ENCODE results near the gene ALKBH2. TPM values are rescaled to one million over a fixed set of nuclear protein-coding genes. Genes with fewer than 3 reads are reported as not detected.

Gene ALKBH2
- total and polyA plus RNA-seq, 2 experiments from 2014 or later, result 16.4 to 35.9 TPM

DNA sequence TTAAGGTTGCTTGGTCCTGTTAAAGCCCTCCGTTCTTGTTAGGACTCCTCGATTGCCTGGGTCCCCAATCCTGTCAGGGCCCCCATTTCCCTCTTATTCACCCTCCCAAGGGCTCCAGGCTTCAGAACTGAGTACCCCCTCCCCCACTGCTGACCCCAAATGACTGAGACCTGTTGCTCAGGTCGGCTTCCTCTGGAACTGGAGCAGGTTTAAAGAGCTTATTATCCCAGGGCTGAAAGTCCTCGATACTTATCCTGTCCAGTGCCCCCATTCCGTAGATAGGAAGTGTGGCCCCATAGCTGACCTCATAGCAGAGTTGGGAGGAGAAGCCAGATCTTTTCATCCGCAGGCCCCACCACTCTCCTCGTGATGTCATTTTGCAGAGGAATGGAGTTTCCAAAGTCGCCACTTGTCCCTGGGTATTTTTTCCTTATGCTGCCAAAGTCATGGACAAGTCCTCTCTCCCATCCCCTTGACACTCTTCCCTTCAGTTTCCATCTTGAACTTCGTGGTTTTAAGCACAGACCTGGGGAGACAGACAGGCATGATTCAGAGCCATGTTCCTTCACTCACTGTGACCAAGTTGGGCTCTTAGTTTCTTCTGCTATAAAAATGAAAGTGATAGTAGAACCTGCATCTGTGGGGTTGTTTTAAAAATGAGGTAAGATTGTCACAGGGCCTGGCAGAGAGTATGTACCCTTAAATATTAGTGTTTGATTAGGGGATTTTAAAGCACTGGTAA lies 39.7 kb downstream of the ALKBH2 start:
- TF ChIP-seq EZH2phosphoT487 (IDR thresholded peaks at IDR 0.05; ENCODE audit: unreplicated experiment) (no peak), STAT1 (IDR thresholded peaks at IDR 0.05; ENCODE audit: unreplicated experiment) (no peak), JUNB (IDR thresholded peaks at IDR 0.05; ENCODE audit: unreplicated experiment) (no peak)
- TF ChIP-seq, protein P1, sequence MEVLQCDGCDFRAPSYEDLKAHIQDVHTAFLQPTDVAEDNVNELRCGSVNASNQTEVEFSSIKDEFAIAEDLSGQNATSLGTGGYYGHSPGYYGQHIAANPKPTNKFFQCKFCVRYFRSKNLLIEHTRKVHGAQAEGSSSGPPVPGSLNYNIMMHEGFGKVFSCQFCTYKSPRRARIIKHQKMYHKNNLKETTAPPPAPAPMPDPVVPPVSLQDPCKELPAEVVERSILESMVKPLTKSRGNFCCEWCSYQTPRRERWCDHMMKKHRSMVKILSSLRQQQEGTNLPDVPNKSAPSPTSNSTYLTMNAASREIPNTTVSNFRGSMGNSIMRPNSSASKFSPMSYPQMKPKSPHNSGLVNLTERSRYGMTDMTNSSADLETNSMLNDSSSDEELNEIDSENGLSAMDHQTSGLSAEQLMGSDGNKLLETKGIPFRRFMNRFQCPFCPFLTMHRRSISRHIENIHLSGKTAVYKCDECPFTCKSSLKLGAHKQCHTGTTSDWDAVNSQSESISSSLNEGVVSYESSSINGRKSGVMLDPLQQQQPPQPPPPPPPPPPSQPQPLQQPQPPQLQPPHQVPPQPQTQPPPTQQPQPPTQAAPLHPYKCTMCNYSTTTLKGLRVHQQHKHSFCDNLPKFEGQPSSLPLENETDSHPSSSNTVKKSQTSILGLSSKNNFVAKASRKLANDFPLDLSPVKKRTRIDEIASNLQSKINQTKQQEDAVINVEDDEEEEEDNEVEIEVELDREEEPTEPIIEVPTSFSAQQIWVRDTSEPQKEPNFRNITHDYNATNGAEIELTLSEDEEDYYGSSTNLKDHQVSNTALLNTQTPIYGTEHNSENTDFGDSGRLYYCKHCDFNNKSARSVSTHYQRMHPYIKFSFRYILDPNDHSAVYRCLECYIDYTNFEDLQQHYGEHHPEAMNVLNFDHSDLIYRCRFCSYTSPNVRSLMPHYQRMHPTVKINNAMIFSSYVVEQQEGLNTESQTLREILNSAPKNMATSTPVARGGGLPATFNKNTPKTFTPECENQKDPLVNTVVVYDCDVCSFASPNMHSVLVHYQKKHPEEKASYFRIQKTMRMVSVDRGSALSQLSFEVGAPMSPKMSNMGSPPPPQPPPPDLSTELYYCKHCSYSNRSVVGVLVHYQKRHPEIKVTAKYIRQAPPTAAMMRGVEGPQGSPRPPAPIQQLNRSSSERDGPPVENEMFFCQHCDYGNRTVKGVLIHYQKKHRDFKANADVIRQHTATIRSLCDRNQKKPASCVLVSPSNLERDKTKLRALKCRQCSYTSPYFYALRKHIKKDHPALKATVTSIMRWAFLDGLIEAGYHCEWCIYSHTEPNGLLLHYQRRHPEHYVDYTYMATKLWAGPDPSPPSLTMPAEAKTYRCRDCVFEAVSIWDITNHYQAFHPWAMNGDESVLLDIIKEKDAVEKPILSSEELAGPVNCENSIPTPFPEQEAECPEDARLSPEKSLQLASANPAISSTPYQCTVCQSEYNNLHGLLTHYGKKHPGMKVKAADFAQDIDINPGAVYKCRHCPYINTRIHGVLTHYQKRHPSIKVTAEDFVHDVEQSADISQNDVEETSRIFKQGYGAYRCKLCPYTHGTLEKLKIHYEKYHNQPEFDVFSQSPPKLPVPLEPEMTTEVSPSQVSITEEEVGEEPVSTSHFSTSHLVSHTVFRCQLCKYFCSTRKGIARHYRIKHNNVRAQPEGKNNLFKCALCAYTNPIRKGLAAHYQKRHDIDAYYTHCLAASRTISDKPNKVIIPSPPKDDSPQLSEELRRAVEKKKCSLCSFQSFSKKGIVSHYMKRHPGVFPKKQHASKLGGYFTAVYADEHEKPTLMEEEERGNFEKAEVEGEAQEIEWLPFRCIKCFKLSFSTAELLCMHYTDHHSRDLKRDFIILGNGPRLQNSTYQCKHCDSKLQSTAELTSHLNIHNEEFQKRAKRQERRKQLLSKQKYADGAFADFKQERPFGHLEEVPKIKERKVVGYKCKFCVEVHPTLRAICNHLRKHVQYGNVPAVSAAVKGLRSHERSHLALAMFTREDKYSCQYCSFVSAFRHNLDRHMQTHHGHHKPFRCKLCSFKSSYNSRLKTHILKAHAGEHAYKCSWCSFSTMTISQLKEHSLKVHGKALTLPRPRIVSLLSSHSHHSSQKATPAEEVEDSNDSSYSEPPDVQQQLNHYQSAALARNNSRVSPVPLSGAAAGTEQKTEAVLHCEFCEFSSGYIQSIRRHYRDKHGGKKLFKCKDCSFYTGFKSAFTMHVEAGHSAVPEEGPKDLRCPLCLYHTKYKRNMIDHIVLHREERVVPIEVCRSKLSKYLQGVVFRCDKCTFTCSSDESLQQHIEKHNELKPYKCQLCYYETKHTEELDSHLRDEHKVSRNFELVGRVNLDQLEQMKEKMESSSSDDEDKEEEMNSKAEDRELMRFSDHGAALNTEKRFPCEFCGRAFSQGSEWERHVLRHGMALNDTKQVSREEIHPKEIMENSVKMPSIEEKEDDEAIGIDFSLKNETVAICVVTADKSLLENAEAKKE (CRISPR knock-in tag; IDR thresholded peaks at IDR 0.05), result no peak
- Histone ChIP-seq H3K4me3 (peak overlapping the region; percentile 97), H3K36me3 (ENCODE audit: insufficient read depth) (no peaks in the 10 kb centered on the region), H3K27me3 (ENCODE audit: insufficient read depth) (no peaks in the 10 kb centered on the region), H3K27ac (ENCODE audit: low read depth) (no peak overlapping the region), H3K9me2 (ENCODE audit: insufficient read depth) (no peaks in the 10 kb centered on the region), H3K79me2 (replicated peaks; ENCODE audit: insufficient read depth) (no peaks in the 10 kb centered on the region), H2AFZ (peak overlapping the region; percentile 99), H4K20me1 (replicated peaks; ENCODE audit: insufficient read depth) (no peaks in the 10 kb centered on the region; the same call in 1 of the 2 replicates), H3K4me2 (peak overlapping the region; percentile 93), H3K4me1 (ENCODE audit: insufficient read depth) (peaks cover 9% of the 10 kb centered on the region; the same call in 1 of the 2 replicates), H3F3A (replicated peaks; ENCODE audit: low read depth) (no peaks in the 10 kb centered on the region)
- Mint-ChIP-seq H3K36me3 (ENCODE audit: low read depth) (no peaks in the 10 kb centered on the region), H3K27ac (no peak overlapping the region), H3K4me1 (peaks cover 12% of the 10 kb centered on the region), H3K9me3 (no peaks in the 10 kb centered on the region; the same call in 2 of the 3 replicates), H3K4me3 (peak overlapping the region; percentile 95), H3K27me3 (ENCODE audit: insufficient read depth, low read depth, poor library complexity) (peaks cover 2% of the 10 kb centered on the region)
- DNase-seq (ENCODE audit: low spot score) (no peak), ATAC-seq (no peak)
